ENCODE measurements around the gene ZNF835.
"Not testable (repeated sequence)": the region's sequence is repeated elsewhere in the genome, so short reads cannot be mapped to it uniquely, and the experiment has no call there.

ZNF835 gene

GRCh38 chr19:56671613-56671994 lies at the start of gene ZNF835:
Gene ZNF835 (minus strand): TSS chr19:56671757. CDS start chr19:56665198, 6,559 bp downstream.
- peak in 1 of 2 experiments; percentile 17 for DNase-seq

GRCh38 chr19:56720281-56720680 lies 48.7 kb upstream of the ZNF835 start:
- no peak for DNase-seq

- DNase-seq = no peak
Observed at GRCh38 chr19:56718231-56718630, 46.7 kb upstream of the ZNF835 start.

- no peak for DNase-seq
Observed at GRCh38 chr19:56712611-56713276, 41.2 kb upstream of the ZNF835 start.

GRCh38 chr19:56710437-56710836 lies 38.9 kb upstream of the ZNF835 start:
- no peak for DNase-seq

- no peak for DNase-seq
Observed at GRCh38 chr19:56707821-56708220, 36.3 kb upstream of the ZNF835 start.

GRCh38 chr19:56705939-56706338 lies 34.4 kb upstream of the ZNF835 start:
- no peak for DNase-seq

- no peak for DNase-seq
Observed at GRCh38 chr19:56701895-56702294, 30.3 kb upstream of the ZNF835 start.

GRCh38 chr19:56699552-56699951 lies 28.0 kb upstream of the ZNF835 start:
- DNase-seq = no peak

- no peak for DNase-seq
Observed at GRCh38 chr19:56692206-56692895, 20.8 kb upstream of the ZNF835 start.

- DNase-seq = no peak
Observed at GRCh38 chr19:56690670-56691069, 19.1 kb upstream of the ZNF835 start.

GRCh38 chr19:56689198-56689597 lies 17.6 kb upstream of the ZNF835 start:
- DNase-seq = no peak

- DNase-seq = no peak
Observed at GRCh38 chr19:56687031-56687430, 15.5 kb upstream of the ZNF835 start.

GRCh38 chr19:56683116-56683515 lies 11.6 kb upstream of the ZNF835 start:
- DNase-seq = no peak

GRCh38 chr19:56681702-56682101 lies 10.1 kb upstream of the ZNF835 start:
- DNase-seq = no peak

GRCh38 chr19:56678205-56678604 lies 6.6 kb upstream of the ZNF835 start:
- no peak for DNase-seq

GRCh38 chr19:56672610-56673009 lies 1.1 kb upstream of the ZNF835 start:
- DNase-seq = not testable (repeated sequence)

GRCh38 chr19:56670961-56671612 lies 470 bp downstream of the ZNF835 start:
- DNase-seq = no peak

- no peak for DNase-seq
Observed at GRCh38 chr19:56670401-56670960, 1.1 kb downstream of the ZNF835 start.

- no peak for DNase-seq
Observed at GRCh38 chr19:56668676-56669075, 2.9 kb downstream of the ZNF835 start.

- DNase-seq = no peak
Observed at GRCh38 chr19:56667311-56667870, 4.2 kb downstream of the ZNF835 start.

GRCh38 chr19:56664511-56664910 lies 7.0 kb downstream of the ZNF835 start:
- no peak for DNase-seq

GRCh38 chr19:56663931-56664500 lies 7.5 kb downstream of the ZNF835 start:
- no peak for DNase-seq

All from NCI-H446 (cell line).